Measurements from ENCODE around the gene ITPR3.

ITPR3 gene

GRCh38 chr6:33585403-33586107 is 35.6 kb upstream of the ITPR3 start:
- Mint-ChIP-seq H3K9me3 (no peaks in the 10 kb centered on the region), H3K4me1 (ENCODE audit: low read depth) (peaks cover 19% of the 10 kb centered on the region), H3K4me3 (peak overlapping the region; percentile 27), H3K27me3 (peaks cover 3% of the 10 kb centered on the region), H3K36me3 (ENCODE audit: low read depth) (no peaks in the 10 kb centered on the region), H3K27ac (peak overlapping the region; percentile 69)
- intact Hi-C loops (cut with micrococcal nuclease) = loop anchor here (5.0 kb wide), 1 partner anchor 177 kb away; no protein-coding TSS in a partner anchor

GRCh38 chr6:33586108-33586640 is 34.9 kb upstream of the ITPR3 start:
- Mint-ChIP-seq H3K36me3 (ENCODE audit: low read depth) (no peaks in the 10 kb centered on the region), H3K9me3 (no peaks in the 10 kb centered on the region), H3K27ac (no peak overlapping the region), H3K4me3 (no peak overlapping the region), H3K4me1 (ENCODE audit: low read depth) (peaks cover 22% of the 10 kb centered on the region), H3K27me3 (peaks cover 4% of the 10 kb centered on the region)
- intact Hi-C loops (cut with micrococcal nuclease) = loop anchor here (5.0 kb wide), 1 partner anchor 176 kb away; no protein-coding TSS in a partner anchor

- no peak overlapping the region for H3K27ac Mint-ChIP-seq
- intact Hi-C loops (cut with micrococcal nuclease) = loop anchor here (5.0 kb wide), 1 partner anchor 175 kb away; no protein-coding TSS in a partner anchor
- no peak overlapping the region for H3K4me3 Mint-ChIP-seq
- H3K4me1 Mint-ChIP-seq (ENCODE audit: low read depth) = peaks cover 27% of the 10 kb centered on the region
- H3K36me3 Mint-ChIP-seq (ENCODE audit: low read depth) = no peaks in the 10 kb centered on the region
- peaks cover 17% of the 10 kb centered on the region for H3K27me3 Mint-ChIP-seq
- no peaks in the 10 kb centered on the region for H3K9me3 Mint-ChIP-seq
Observed at GRCh38 chr6:33587529-33587928, 33.6 kb upstream of the ITPR3 start.

GRCh38 chr6:33588894-33589293 is 32.2 kb upstream of the ITPR3 start:
- peaks cover 27% of the 10 kb centered on the region for H3K27me3 Mint-ChIP-seq
- no peaks in the 10 kb centered on the region for H3K36me3 Mint-ChIP-seq (ENCODE audit: low read depth)
- intact Hi-C loops (cut with micrococcal nuclease) = loop anchor here (2.0 to 5.0 kb wide), 2 partner anchors 112 to 173 kb away; no protein-coding TSS in a partner anchor
- H3K9me3 Mint-ChIP-seq = no peaks in the 10 kb centered on the region
- H3K4me1 Mint-ChIP-seq (ENCODE audit: low read depth) = peaks cover 37% of the 10 kb centered on the region
- H3K27ac Mint-ChIP-seq = no peak overlapping the region
- no peak overlapping the region for H3K4me3 Mint-ChIP-seq

- no peak overlapping the region for H3K27ac Mint-ChIP-seq
- intact Hi-C loops (cut with micrococcal nuclease) = loop anchor here (2.0 to 5.0 kb wide), 2 partner anchors 111 to 173 kb away; no protein-coding TSS in a partner anchor
- no peaks in the 10 kb centered on the region for H3K36me3 Mint-ChIP-seq (ENCODE audit: low read depth)
- H3K9me3 Mint-ChIP-seq = no peaks in the 10 kb centered on the region
- peaks cover 29% of the 10 kb centered on the region for H3K27me3 Mint-ChIP-seq
- H3K4me3 Mint-ChIP-seq = no peak overlapping the region
- H3K4me1 Mint-ChIP-seq (ENCODE audit: low read depth) = peaks cover 37% of the 10 kb centered on the region
Observed at GRCh38 chr6:33589392-33589730, 31.8 kb upstream of the ITPR3 start.

- Mint-ChIP-seq H3K4me3 (no peak overlapping the region), H3K4me1 (ENCODE audit: low read depth) (peaks cover 35% of the 10 kb centered on the region), H3K27me3 (peaks cover 34% of the 10 kb centered on the region), H3K36me3 (ENCODE audit: low read depth) (no peaks in the 10 kb centered on the region), H3K9me3 (no peaks in the 10 kb centered on the region), H3K27ac (no peak overlapping the region)
- intact Hi-C loops (cut with micrococcal nuclease) = loop anchor here (2.0 to 5.0 kb wide), 2 partner anchors 111 to 172 kb away; no protein-coding TSS in a partner anchor
Observed at GRCh38 chr6:33589731-33590530, 31.2 kb upstream of the ITPR3 start.

GRCh38 chr6:33590531-33591198 is 30.5 kb upstream of the ITPR3 start:
- H3K27me3 Mint-ChIP-seq = peaks cover 36% of the 10 kb centered on the region
- no peaks in the 10 kb centered on the region for H3K36me3 Mint-ChIP-seq (ENCODE audit: low read depth)
- peaks cover 28% of the 10 kb centered on the region for H3K4me1 Mint-ChIP-seq (ENCODE audit: low read depth)
- intact Hi-C loops (cut with micrococcal nuclease) = no loop called here
- H3K9me3 Mint-ChIP-seq = no peaks in the 10 kb centered on the region
- H3K4me3 Mint-ChIP-seq = no peak overlapping the region
- no peak overlapping the region for H3K27ac Mint-ChIP-seq

GRCh38 chr6:33591424-33592032 is 29.6 kb upstream of the ITPR3 start:
- Mint-ChIP-seq H3K9me3 (no peaks in the 10 kb centered on the region), H3K4me3 (no peak overlapping the region), H3K4me1 (ENCODE audit: low read depth) (peaks cover 22% of the 10 kb centered on the region), H3K27ac (no peak overlapping the region), H3K36me3 (ENCODE audit: low read depth) (no peaks in the 10 kb centered on the region), H3K27me3 (peaks cover 36% of the 10 kb centered on the region)
- intact Hi-C loops (cut with micrococcal nuclease) = no loop called here

GRCh38 chr6:33592280-33592594 is 28.9 kb upstream of the ITPR3 start:
- Mint-ChIP-seq H3K27me3 (peaks cover 36% of the 10 kb centered on the region), H3K4me1 (ENCODE audit: low read depth) (peaks cover 22% of the 10 kb centered on the region)

GRCh38 chr6:33592595-33593413 is 28.3 kb upstream of the ITPR3 start:
- intact Hi-C loops (cut with micrococcal nuclease) = no loop called here
- H3K27ac Mint-ChIP-seq = no peak overlapping the region
- peaks cover 36% of the 10 kb centered on the region for H3K27me3 Mint-ChIP-seq
- peak overlapping the region; percentile 28 for H3K4me3 Mint-ChIP-seq
- no peaks in the 10 kb centered on the region for H3K36me3 Mint-ChIP-seq (ENCODE audit: low read depth)
- no peaks in the 10 kb centered on the region for H3K9me3 Mint-ChIP-seq
- peaks cover 22% of the 10 kb centered on the region for H3K4me1 Mint-ChIP-seq (ENCODE audit: low read depth)

More at GRCh38 chr6:33592280-33592594, 28.9 kb upstream of the ITPR3 start:
- intact Hi-C loops (cut with micrococcal nuclease) = no loop called here
- no peaks in the 10 kb centered on the region for H3K9me3 Mint-ChIP-seq
- no peak overlapping the region for H3K27ac Mint-ChIP-seq
- no peaks in the 10 kb centered on the region for H3K36me3 Mint-ChIP-seq (ENCODE audit: low read depth)
- H3K4me3 Mint-ChIP-seq = no peak overlapping the region

- Mint-ChIP-seq H3K4me3 (no peak overlapping the region), H3K4me1 (ENCODE audit: low read depth) (peaks cover 22% of the 10 kb centered on the region), H3K36me3 (ENCODE audit: low read depth) (no peaks in the 10 kb centered on the region), H3K27ac (no peak overlapping the region), H3K9me3 (no peaks in the 10 kb centered on the region), H3K27me3 (peaks cover 35% of the 10 kb centered on the region)
- intact Hi-C loops (cut with micrococcal nuclease) = no loop called here
Observed at GRCh38 chr6:33593414-33593727, 27.8 kb upstream of the ITPR3 start.

- Mint-ChIP-seq H3K27me3 (peaks cover 34% of the 10 kb centered on the region), H3K36me3 (ENCODE audit: low read depth) (no peaks in the 10 kb centered on the region), H3K4me1 (ENCODE audit: low read depth) (peaks cover 22% of the 10 kb centered on the region), H3K9me3 (no peaks in the 10 kb centered on the region), H3K4me3 (no peak overlapping the region), H3K27ac (no peak overlapping the region)
- intact Hi-C loops (cut with micrococcal nuclease) = no loop called here
Observed at GRCh38 chr6:33595001-33595846, 25.9 kb upstream of the ITPR3 start.
